GM19099 (cell line): ENCODE measurements around the gene SHISA6.

Source experiments
- POLR2A ChIP-seq: IDR thresholded peaks from 3 replicates; pipeline ENCODE4 v1.6.1; 2011; ENCODE audit warnings: low read depth; ENCODE audit not compliant: insufficient read length; ENCODE audit errors: extremely low read depth

SHISA6 gene

GRCh38 chr17:11285946-11286345 is 44.9 kb downstream of the SHISA6 start:
- TF ChIP-seq POLR2A, result no peak

DNA sequence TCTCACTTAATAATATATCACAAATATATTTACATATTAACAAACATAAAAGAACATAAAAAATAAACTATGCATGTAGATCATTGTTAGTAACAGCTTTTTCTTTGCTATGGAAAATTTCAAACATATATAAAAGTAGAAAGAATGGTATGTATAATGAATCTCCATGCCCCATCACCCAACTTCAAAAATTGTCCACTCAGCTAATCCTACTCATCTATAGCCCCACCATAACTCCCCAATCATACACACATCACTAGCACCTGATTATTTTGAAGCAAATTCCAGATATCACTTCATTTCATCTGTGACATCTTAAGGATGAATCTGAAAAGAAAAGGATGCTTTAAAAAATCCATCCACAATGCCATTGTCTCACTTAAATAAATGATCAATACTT is 46.8 kb downstream of the SHISA6 start:
- TF ChIP-seq POLR2A, result no peak

GRCh38 chr17:11290814-11291213 is 49.8 kb downstream of the SHISA6 start:
- TF ChIP-seq POLR2A, result no peak

DNA sequence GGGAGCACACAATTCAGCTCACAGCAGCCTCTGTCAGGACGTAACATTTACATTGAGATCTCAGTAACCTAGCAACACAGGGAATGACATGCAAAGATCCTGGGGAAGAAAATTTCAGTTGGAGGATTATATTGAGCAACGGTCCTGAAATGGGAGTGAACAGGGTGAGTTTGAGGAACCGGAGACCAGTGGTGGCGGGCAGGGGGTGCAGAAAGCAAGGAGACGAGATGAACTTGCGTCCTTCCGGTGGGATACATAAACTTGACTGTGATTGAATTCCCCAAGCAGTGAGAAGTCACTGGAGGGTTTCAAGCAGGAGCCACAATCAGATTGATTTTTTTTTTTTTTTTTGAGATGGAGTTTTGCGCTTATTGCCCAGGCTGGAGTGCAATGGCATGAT is 51.5 kb downstream of the SHISA6 start:
- TF ChIP-seq POLR2A, result no peak

DNA sequence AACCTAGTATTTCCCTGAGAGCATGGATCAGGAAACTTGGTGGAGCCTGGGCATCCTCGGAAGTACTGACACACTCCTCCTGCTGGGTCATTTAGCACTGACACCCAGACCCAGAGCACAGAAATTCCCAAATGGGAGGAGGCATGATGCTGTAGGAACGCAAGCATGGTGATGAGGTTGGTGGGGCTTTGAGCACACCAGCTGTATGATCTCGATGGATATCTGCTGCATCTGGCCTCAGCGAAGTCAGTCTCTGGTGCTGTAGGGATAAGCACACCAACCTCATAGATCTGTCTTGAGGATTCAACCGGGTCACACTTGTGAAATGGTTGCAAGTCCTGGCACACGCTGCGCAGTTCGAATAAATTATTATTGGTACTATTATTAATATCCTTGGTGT is 52.5 kb downstream of the SHISA6 start:
- TF ChIP-seq POLR2A, result no peak

- TF ChIP-seq POLR2A, result no peak
These were observed 53.8 kb downstream of the SHISA6 start for GRCh38 chr17:11294826-11295225.

- no peak for TF ChIP-seq POLR2A
These were observed 56.0 kb downstream of the SHISA6 start for GRCh38 chr17:11296994-11297393.

- TF ChIP-seq POLR2A, result no peak
These were observed 57.4 kb downstream of the SHISA6 start for GRCh38 chr17:11298401-11298800.

DNA sequence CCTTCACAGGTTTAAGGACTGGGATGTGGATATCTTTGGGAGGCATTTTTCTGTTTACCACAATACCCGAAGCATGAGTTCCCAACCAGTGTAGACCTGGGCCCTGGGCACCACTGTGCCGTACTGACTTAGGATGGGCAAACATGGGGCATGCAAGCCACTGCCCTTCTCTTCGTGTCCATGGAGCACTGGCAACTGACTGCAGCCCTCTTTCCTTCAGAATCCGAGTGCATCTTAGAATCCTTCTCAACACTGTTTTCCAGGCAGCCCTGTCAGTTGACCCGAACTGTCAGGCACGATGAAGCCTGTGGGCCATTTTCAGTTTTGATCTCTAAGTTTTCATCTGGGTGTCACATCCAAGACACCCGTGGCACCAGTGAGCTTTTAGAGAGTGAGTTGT is 59.2 kb downstream of the SHISA6 start:
- no peak for TF ChIP-seq POLR2A

DNA sequence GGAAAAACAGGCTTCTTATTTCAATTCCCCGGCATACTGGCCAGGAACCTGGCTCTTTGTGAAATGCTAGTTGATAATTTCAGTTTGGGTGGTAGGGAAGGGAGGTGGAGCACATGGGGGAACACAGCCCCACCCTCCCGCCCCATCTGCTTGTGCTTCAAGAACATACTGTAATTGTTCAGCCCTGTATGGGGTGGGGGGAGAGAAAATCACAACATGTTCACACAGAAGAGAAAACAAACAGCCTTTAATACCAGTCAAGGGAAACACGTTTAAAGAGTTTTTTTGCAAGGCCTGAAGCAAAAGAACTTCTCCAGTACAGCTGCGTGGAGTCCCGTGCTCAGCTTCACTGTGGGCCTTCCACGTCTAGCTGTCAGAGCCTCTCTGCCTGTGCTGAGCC is 59.7 kb downstream of the SHISA6 start:
- TF ChIP-seq POLR2A, result no peak

- TF ChIP-seq POLR2A, result no peak
These were observed 61.6 kb downstream of the SHISA6 start for GRCh38 chr17:11302401-11303186.

- TF ChIP-seq POLR2A, result no peak
These were observed 62.9 kb downstream of the SHISA6 start for GRCh38 chr17:11303773-11304394.

DNA sequence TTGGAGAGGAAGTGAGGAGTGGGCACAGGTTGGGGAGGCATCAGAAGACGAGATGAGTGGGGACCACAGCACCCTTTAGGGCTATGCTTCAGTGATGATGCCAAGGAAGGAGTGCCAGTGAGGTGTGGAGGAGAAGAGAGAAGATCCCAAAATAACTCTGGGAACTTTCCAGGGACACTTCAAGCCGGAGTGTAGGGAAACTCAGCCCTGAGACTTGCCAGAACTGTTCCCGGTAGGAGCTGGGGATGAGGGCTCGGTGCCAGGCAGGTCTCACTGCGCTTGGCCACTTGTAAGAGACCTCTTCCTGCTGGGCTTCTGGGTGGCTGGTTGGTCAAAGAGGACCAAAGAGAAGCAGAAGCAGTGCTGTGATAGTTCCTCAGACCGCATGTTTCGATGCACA is 63.6 kb downstream of the SHISA6 start:
- TF ChIP-seq POLR2A, result no peak

DNA sequence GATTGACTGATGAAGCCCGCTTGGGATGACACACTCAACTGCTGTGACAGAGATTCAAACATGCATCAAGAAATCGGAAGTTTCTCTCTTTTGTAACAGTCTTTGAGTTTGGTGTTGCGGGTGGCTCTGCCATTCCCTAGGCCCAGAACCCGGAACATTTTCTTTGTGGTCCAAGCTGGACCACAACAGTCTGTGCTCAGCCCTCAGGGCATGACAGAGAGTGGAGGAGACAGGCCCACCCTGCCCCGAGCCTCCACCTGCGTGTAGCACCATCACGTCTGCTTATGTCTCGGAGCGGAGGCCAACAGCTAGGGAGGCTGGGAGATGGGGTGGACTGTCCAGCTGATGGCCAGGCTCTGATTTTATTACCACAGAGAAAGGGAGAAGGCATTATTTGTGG is 64.5 kb downstream of the SHISA6 start:
- no peak for TF ChIP-seq POLR2A

DNA sequence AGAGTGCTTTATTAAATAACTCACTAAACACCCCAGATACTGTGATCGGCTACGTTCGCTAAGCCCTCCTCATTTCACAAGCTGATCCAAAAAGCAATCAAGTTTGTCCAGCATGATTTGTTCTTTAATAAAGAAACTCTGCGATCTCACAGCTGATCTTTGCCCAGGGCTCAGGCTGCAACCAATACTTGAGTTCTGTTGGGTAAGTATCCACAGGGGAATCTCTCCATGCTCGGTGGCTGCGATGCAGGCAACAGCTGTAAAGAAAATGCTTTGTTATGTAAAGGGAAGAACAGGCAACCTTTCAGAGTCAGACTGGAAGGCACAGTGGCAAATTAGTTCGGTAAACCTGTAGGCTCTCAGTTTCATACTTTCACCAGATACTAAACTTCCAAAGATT is 67.5 kb downstream of the SHISA6 start:
- no peak for TF ChIP-seq POLR2A

- TF ChIP-seq POLR2A, result no peak
These were observed 68.0 kb downstream of the SHISA6 start for GRCh38 chr17:11309033-11309432.
